NB4 (cell line): ENCODE results near the gene F11R.

Experiments used
- MYC ChIP-seq: IDR thresholded peaks from 2 replicates; pipeline ENCODE4 v1.6.1; 2011; ENCODE audit warnings: low read depth, low read length
- POLR2A ChIP-seq: IDR thresholded peaks from 2 replicates; pipeline ENCODE4 v1.6.1; 2011; ENCODE audit warnings: mild to moderate bottlenecking; ENCODE audit not compliant: insufficient read length; ENCODE audit errors: extremely low read depth
- TF ChIP-seq, protein P1 (sequence below): IDR thresholded peaks from one replicate; pipeline ENCODE4 v1.5.1; 2012; ENCODE audit warnings: low read depth, low read length

DNA sequence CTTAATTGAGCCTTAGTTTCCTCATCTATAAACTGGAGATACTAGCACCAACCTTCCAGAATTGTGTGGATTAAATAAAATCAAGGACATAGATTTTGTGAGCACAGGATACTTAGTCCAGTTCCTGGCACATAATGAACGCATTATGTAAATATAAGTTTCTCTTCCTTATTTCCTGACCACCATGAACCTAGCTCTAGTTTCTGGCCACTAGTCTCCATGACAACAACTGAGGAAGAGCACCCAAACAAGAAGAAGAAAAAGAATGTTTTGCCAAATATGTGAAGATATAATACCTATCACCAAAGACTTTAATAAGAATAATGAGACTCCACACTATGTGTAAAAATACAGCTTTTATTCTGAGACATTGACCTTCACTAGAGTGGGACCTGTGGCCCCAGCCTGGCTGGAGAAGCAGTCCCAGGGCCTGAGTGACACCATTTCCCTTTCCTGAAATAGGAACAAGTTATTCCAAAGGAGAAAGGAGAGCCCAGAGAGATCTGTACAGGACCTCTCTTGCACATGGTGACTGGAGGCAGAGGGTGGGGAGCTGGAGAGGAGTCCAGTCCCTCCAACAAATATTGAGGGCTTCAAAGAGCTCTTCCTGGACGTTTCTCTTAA is 25.8 kb upstream of the F11R start:
- TF ChIP-seq POLR2A (no peak), MYC (no peak)
- TF ChIP-seq, protein P1, sequence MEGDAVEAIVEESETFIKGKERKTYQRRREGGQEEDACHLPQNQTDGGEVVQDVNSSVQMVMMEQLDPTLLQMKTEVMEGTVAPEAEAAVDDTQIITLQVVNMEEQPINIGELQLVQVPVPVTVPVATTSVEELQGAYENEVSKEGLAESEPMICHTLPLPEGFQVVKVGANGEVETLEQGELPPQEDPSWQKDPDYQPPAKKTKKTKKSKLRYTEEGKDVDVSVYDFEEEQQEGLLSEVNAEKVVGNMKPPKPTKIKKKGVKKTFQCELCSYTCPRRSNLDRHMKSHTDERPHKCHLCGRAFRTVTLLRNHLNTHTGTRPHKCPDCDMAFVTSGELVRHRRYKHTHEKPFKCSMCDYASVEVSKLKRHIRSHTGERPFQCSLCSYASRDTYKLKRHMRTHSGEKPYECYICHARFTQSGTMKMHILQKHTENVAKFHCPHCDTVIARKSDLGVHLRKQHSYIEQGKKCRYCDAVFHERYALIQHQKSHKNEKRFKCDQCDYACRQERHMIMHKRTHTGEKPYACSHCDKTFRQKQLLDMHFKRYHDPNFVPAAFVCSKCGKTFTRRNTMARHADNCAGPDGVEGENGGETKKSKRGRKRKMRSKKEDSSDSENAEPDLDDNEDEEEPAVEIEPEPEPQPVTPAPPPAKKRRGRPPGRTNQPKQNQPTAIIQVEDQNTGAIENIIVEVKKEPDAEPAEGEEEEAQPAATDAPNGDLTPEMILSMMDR: no peak
